DMS53 treated with DMSO at 0.1 percent for 48 hours (cell line): Measurements from ENCODE around the gene PACRG.

Source experiments
- DNase-seq: peaks from one replicate; lab custom pipeline; 2025; ENCODE audit not compliant: unreplicated experiment; lab: John Stamatoyannopoulos, UW

PACRG gene

DNA sequence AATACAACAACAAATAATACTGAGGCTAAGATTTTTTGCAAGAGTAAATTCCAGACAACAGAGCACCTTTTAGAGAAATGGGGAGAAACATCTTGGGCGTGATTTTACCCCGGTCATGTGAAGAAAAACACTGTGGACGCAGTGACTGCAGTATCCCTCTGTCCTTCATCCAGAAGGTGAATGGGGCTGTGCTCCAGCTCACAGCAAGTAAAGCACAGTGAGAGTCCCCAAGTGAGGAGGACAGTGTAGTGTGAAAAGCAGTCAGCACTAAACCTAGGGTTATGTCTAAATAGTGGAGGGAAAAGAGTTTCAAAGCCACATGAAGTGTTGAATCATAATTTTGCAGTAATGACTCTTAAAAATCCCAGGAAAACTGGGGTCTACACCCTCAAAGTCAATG is 338.4 kb downstream of the PACRG start:
- DNase-seq, result no peak

GRCh38 chr6:163077134-163077533 is 349.4 kb downstream of the PACRG start:
- DNase-seq, result no peak

DNA sequence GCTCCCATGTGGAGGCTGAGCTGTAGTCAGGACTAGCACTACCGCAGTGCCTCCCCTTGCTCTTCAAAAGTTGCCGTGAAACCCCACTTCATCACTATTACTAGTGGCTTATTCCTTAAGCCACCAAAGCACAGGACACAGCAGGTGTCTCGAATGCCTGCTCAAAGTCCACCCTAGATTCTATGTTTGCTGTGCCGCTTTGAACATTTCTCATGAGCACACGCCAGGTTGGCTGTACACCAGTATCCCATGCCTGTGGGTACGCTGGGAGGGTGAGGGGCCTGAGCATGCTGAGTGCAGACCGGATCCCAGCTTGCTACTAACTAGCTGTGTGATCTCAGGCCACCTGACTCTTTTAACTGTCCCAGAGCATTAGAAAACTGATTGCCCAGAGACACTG is 350.9 kb downstream of the PACRG start:
- no peak for DNase-seq

DNA sequence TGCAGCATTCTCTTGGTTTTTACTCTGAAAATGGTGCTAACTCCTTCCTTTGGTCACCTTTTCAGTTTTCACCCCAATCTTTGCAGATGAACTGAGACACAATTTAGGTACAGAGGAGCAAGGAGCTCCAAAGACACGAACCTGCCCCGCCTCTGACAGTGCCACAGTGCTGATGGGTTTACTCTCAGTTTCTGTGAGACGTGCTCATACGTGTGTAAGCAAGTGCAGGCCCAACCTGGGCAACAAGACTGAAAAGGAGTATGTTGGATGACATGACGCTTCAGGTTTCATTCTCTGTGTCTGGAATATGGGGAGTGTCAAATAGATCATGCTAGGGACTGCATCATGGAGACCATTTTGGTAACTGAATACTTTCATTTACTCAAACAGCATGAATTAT is 352.5 kb downstream of the PACRG start:
- DNase-seq, result no peak

DNA sequence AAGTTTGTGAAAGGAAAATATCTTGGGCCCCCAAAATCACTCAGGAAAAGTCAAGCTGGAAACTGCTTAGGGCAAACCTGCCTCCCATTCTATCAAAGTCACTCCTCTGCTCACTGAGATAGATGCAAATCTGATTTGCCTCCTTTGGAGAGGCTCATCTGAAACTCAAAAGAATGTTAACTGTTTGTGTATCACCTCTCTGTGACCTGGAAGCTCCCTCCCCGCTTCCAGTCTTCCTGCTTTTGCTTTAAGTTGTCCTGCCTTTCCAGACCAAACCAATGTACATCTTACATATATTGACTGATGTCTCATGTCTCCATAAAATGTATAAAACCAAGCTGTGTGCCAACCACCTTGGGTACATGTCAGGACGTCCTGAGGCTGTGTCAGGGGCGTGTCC is 355.4 kb downstream of the PACRG start:
- no peak for DNase-seq

GRCh38 chr6:163085426-163085825 is 357.7 kb downstream of the PACRG start:
- DNase-seq, result no peak

- DNase-seq, result no peak
Measured at GRCh38 chr6:163085861-163086623, 358.3 kb downstream of the PACRG start.

GRCh38 chr6:163086624-163086920 is 358.8 kb downstream of the PACRG start:
- no peak for DNase-seq

- DNase-seq, result no peak
Measured at GRCh38 chr6:163087981-163088380, 360.2 kb downstream of the PACRG start.

- no peak for DNase-seq
Measured at GRCh38 chr6:163092876-163093275, 365.1 kb downstream of the PACRG start.

- no peak for DNase-seq
Measured at GRCh38 chr6:163094881-163095280, 367.1 kb downstream of the PACRG start.

GRCh38 chr6:163095401-163095800 is 367.6 kb downstream of the PACRG start:
- DNase-seq, result no peak

DNA sequence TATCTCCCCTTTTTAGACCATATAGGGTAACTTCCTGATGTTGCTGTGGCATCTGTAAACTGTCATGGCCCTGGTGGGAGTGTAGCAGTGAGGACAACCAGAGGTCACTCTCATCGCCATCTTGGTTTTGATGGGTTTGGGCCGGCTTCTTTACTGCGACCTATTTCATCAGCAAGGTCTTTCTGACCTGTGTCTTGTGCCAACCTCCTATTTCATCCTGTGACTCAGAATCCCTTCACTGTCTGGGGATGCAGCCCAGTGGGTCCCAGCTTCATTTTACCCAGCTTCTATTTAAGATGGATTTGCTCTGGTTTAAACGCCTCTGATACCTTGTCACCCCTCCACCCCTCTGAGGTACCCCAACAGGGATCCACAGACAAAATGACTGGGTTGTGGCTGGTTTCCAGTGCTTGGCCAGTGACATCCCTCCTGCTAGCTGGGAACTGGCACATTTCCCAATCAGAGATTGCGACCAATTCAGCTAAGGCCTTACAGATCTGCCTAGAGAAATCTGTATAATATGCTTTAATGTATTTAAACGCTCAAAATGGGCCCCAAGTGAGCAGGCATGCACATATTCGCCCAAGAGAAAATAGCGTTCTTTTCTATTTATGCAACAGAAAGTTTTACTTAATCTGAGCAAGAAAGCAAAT is 371.2 kb downstream of the PACRG start:
- DNase-seq, result no peak

DNA sequence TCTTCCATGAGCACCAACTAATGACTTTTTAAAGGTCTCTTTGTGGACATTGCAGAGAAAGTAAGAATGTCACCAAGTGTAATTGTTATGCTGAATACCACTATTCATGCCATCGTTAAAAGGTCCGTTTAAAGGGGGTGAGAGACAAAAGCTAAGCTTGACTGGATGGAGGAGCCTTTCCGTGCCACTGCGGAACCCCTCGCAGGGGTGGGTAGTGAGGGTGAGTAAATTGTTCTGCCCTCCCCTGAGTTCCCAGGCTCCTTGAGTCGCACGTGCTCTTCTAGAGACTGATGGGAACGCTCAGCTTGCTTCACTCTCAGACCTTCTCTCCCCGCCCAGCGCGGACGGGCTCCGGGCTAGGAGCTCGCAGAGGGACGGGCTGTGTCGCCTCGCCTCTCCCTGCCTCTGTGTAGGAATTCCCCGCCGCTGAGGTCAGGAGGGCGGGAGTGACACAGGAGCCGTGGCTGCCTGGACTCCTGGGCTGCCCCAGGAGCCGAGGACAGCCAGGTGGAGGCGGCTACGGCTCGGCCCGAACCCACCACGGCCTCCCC is 371.9 kb downstream of the PACRG start:
- no peak for DNase-seq

GRCh38 chr6:163100259-163100658 is 372.5 kb downstream of the PACRG start:
- no peak for DNase-seq

GRCh38 chr6:163113358-163113962 is 385.7 kb downstream of the PACRG start:
- DNase-seq, result peak; percentile 7

- no peak for DNase-seq
Measured at GRCh38 chr6:163118941-163119340, 391.2 kb downstream of the PACRG start.

- DNase-seq, result no peak
Measured at GRCh38 chr6:163120223-163120622, 392.4 kb downstream of the PACRG start.

- no peak for DNase-seq
Measured at GRCh38 chr6:163121270-163121669, 393.5 kb downstream of the PACRG start.

GRCh38 chr6:163122365-163122764 is 394.6 kb downstream of the PACRG start:
- DNase-seq, result peak; percentile 80

DNA sequence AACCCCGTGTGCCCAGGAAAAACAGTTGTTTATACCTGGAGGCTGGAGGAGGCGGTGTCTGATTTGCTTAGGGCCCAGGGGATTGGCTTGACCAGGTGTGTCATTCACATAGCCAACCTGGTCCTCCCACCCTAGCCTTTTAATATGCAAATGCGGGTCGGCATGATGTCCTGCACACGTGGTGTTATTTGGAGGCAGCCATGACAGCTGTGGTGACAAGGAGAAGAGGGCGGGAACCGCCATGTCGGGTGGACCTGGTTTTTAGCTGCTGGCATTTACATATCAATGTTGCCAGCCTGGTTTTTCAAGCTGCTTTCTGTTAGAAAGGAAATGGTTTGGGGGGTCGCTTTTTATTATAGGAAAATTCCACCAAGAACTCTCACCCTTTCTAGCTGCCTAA is 395.3 kb downstream of the PACRG start:
- peak; percentile 59 for DNase-seq

GRCh38 chr6:163126741-163127140 is 399.0 kb downstream of the PACRG start:
- DNase-seq, result no peak
